Thyroid gland (tissue), 4 donors: Measurements from ENCODE around the gene TNFRSF21. TPM values are rescaled to one million over a fixed set of nuclear protein-coding genes. Genes with fewer than 3 reads are reported as not detected.

Experiments
- DNase-seq, 2 donors: peaks; one replicate each; pipeline ENCODE4 v3.0.0-alpha.2; 2019
- H3K27ac ChIP-seq, 3 donors: fragments of 200-600 bp; sonication (generic); 1 replicate in 2 of 3; 2 replicates in 1 of 3; pipeline ENCODE4 v1.5.1; 2016 to 2019; ENCODE audit warnings: mild to moderate bottlenecking in 1 of 3, moderate library complexity in 1 of 3
- H3K27me3 ChIP-seq: fragments of 200-600 bp; sonication (generic); one replicate; pipeline ENCODE4 v1.5.1; 2019
- H3K36me3 ChIP-seq, 2 donors: fragments of 200-600 bp; sonication (generic); one replicate each; pipeline ENCODE4 v1.5.1; 2016 to 2019
- H3K4me1 ChIP-seq, 2 donors: fragments of 200-600 bp; sonication (generic); one replicate each; pipeline ENCODE4 v1.5.1; 2017 to 2019
- H3K4me3 ChIP-seq, 3 donors: fragments of 200-600 bp; sonication (generic); replicated peaks in 1 of 3; 1 replicate in 2 of 3; 2 replicates in 1 of 3; pipeline ENCODE4 v1.5.1; 2016; ENCODE audit warnings: mild to moderate bottlenecking in 1 of 3
- H3K9me3 ChIP-seq: fragments of 200-600 bp; sonication (generic); one replicate; pipeline ENCODE4 v1.5.1; 2017
- CTCF ChIP-seq, 6 experiments: fragments of 200-600 bp in 3 of 6; fragments of 450-650 bp in 3 of 6; sonication (generic) in 3 of 6; IDR thresholded peaks; one replicate each; pipeline ENCODE4 v1.5.1; 2016 to 2019; ENCODE audit warnings: antibody characterized with exemption in 6 of 6, mild to moderate bottlenecking in 2 of 6, inconsistent platforms in 1 of 6, moderate library complexity in 1 of 6
- POLR2A ChIP-seq, 2 donors: fragments of 450-650 bp; IDR thresholded peaks; one replicate each; pipeline ENCODE4 v1.6.1; 2017; ENCODE audit warnings: antibody characterized with exemption in 2 of 2, mild to moderate bottlenecking in 2 of 2, moderate library complexity in 1 of 2
- WGBS, 2 donors: methylation state at CpG; one replicate each; pipeline ENCODE4 v1.1.5; 2017; 5-methylcytosine and 5-hydroxymethylcytosine counted together
- intact Hi-C: fragments of 100-400 bp; cut with DNase I; formaldehyde crosslinking; loops from one replicate; pipeline ENCODE4 v1.15.1; 2023
- total RNA-seq, 4 donors: library from RNA; depleted of rRNA; stranded (reverse); fragments of >200 nt; gene quantifications; one replicate each; pipeline ENCODE4 v1.2.3, GENCODE V29; 2016

TNFRSF21 gene
- total RNA-seq, 4 donors from 2014 or later = 5.7 to 13.6 (median 7.0) TPM

GRCh38 chr6:47221565-47221964 lies 88.1 kb downstream of the TNFRSF21 start:
- no peaks in the 10 kb centered on the region for H3K9me3 ChIP-seq
- 60 to 72% methylated on average over 9 of the region's 9 CpGs for WGBS, 2 donors
- intact Hi-C loops = no loop called here
- TF ChIP-seq POLR2A (IDR thresholded peaks at IDR 0.05) = no peak
- TF ChIP-seq CTCF (IDR thresholded peaks at IDR 0.05) = no peak
- no peaks in the 10 kb centered on the region for H3K36me3 ChIP-seq
- no peaks in the 10 kb centered on the region for H3K27me3 ChIP-seq
- no peak for DNase-seq
- no peak overlapping the region for H3K27ac ChIP-seq
- peaks cover 0 to 4% of the 10 kb centered on the region in 2 donors for H3K4me1 ChIP-seq
- no peak overlapping the region for H3K4me3 ChIP-seq

GRCh38 chr6:47209632-47210031 lies 100.1 kb downstream of the TNFRSF21 start:
- H3K36me3 ChIP-seq = no peaks in the 10 kb centered on the region
- no peak for TF ChIP-seq POLR2A (IDR thresholded peaks at IDR 0.05)
- no peak for TF ChIP-seq CTCF (IDR thresholded peaks at IDR 0.05)
- no peaks in the 10 kb centered on the region for H3K27me3 ChIP-seq
- H3K9me3 ChIP-seq = no peaks in the 10 kb centered on the region
- no peaks in the 10 kb centered on the region for H3K4me1 ChIP-seq
- H3K27ac ChIP-seq = no peak overlapping the region
- DNase-seq = no peak
- intact Hi-C loops = no loop called here
- WGBS, 2 donors = 78 to 92% methylated on average over 4 to 6 of the region's 6 CpGs
- no peak overlapping the region for H3K4me3 ChIP-seq

- 49 to 51% methylated on average over 2 of the region's 2 CpGs for WGBS, 2 donors
- H3K4me3 ChIP-seq = no peak overlapping the region
- H3K36me3 ChIP-seq = no peaks in the 10 kb centered on the region
- H3K27ac ChIP-seq = no peak overlapping the region
- intact Hi-C loops = no loop called here
- no peaks in the 10 kb centered on the region for H3K27me3 ChIP-seq
- TF ChIP-seq POLR2A (IDR thresholded peaks at IDR 0.05) (no peak), CTCF (IDR thresholded peaks at IDR 0.05) (no peak)
- no peaks in the 10 kb centered on the region for H3K9me3 ChIP-seq
- no peak for DNase-seq
- no peaks in the 10 kb centered on the region for H3K4me1 ChIP-seq
Measured at GRCh38 chr6:47207261-47207660, 102.4 kb downstream of the TNFRSF21 start.

GRCh38 chr6:47206626-47207025 lies 103.1 kb downstream of the TNFRSF21 start:
- Histone ChIP-seq H3K9me3 (no peaks in the 10 kb centered on the region), H3K4me3 (no peak overlapping the region), H3K27me3 (no peaks in the 10 kb centered on the region), H3K27ac (no peak overlapping the region), H3K36me3 (no peaks in the 10 kb centered on the region), H3K4me1 (no peaks in the 10 kb centered on the region)
- intact Hi-C loops = no loop called here
- no peak for DNase-seq
- TF ChIP-seq CTCF (IDR thresholded peaks at IDR 0.05) (no peak), POLR2A (IDR thresholded peaks at IDR 0.05) (no peak)

- WGBS, 2 donors = 73 to 81% methylated on average over 2 of the region's 2 CpGs
- H3K4me3 ChIP-seq = no peak overlapping the region
- no peaks in the 10 kb centered on the region for H3K4me1 ChIP-seq
- H3K27ac ChIP-seq = no peak overlapping the region
- no peaks in the 10 kb centered on the region for H3K27me3 ChIP-seq
- intact Hi-C loops = no loop called here
- H3K36me3 ChIP-seq = no peaks in the 10 kb centered on the region
- TF ChIP-seq CTCF (IDR thresholded peaks at IDR 0.05) (no peak), POLR2A (IDR thresholded peaks at IDR 0.05) (no peak)
- no peaks in the 10 kb centered on the region for H3K9me3 ChIP-seq
- no peak for DNase-seq
Measured at GRCh38 chr6:47203938-47204611, 105.6 kb downstream of the TNFRSF21 start.
